GM12892 (cell line): ENCODE results near the gene EBP. TPM values are rescaled to one million over a fixed set of nuclear protein-coding genes. Genes with fewer than 3 reads are reported as not detected.
A peak's percentile ranks its signal among the peaks of the same experiment; 100 is the strongest.

ENCODE experiments used
- DNase-seq: peaks from one replicate; pipeline ENCODE4 v3.0.0; 2011; ENCODE audit not compliant: insufficient read length
- FAIRE-seq: peaks from 2 replicates; lab custom pipeline; 2011; peaks lifted over from hg19 to GRCh38; lab: Jason Lieb, UNC
- POLR2A ChIP-seq: IDR thresholded peaks from 2 replicates; pipeline ENCODE4 v1.6.1; 2011; ENCODE audit warnings: low read depth, low read length, control low read depth
- POLR2AphosphoS5 ChIP-seq: IDR thresholded peaks from 2 replicates; pipeline ENCODE4 v1.6.1; 2011; ENCODE audit warnings: low read depth, low read length, control low read depth
- TAF1 ChIP-seq: IDR thresholded peaks from 2 replicates; pipeline ENCODE4 v1.6.1; 2011; ENCODE audit warnings: low read depth, mild to moderate bottlenecking, control low read depth, low read length, borderline replicate concordance
- polyA plus RNA-seq: library from polyadenylated mRNA; unstranded; fragments of >200 nt; gene quantifications from one replicate; pipeline ENCODE4 v1.2.1, GENCODE V29; 2012; ENCODE audit warnings: missing spikeins, inconsistent platforms; ENCODE audit not compliant: missing spikeins

EBP gene
- 105 TPM for polyA plus RNA-seq

GRCh38 chrX:48521353-48522243, at the start of gene EBP:
Gene EBP (plus strand): TSS chrX:48521808. CDS start chrX:48523772, 1,964 bp downstream.
- TF ChIP-seq POLR2AphosphoS5, result peak; percentile 47; the same call in 1 of the 2 replicates
- TF ChIP-seq POLR2A, result peak; percentile 79; the same call in 1 of the 2 replicates
- no peak for TF ChIP-seq TAF1
- FAIRE-seq, result peak; percentile 84
- peak; percentile 84 for DNase-seq

- FAIRE-seq, result no peak
- DNase-seq, result no peak
- TF ChIP-seq POLR2A (no peak), POLR2AphosphoS5 (no peak), TAF1 (no peak)
Measured at GRCh38 chrX:48472225-48472624, 49.4 kb upstream of the EBP start.

- TF ChIP-seq POLR2A (no peak), POLR2AphosphoS5 (no peak), TAF1 (no peak)
- no peak for FAIRE-seq
- no peak for DNase-seq
Measured at GRCh38 chrX:48472851-48473703, 48.5 kb upstream of the EBP start.

GRCh38 chrX:48473704-48473990, 48.0 kb upstream of the EBP start:
- FAIRE-seq (no peak), DNase-seq (no peak)
- TF ChIP-seq POLR2A (no peak), POLR2AphosphoS5 (no peak), TAF1 (no peak)

GRCh38 chrX:48474127-48474526, 47.5 kb upstream of the EBP start:
- DNase-seq, result no peak

GRCh38 chrX:48474581-48474980, 47.0 kb upstream of the EBP start:
- DNase-seq (no peak), FAIRE-seq (no peak)
- no peak for TF ChIP-seq POLR2A
- TF ChIP-seq POLR2AphosphoS5, result no peak
- no peak for TF ChIP-seq TAF1

More at GRCh38 chrX:48474127-48474526, 47.5 kb upstream of the EBP start:
- TF ChIP-seq TAF1 (no peak), POLR2AphosphoS5 (no peak), POLR2A (no peak)
- FAIRE-seq, result no peak

- TF ChIP-seq TAF1 (no peak), POLR2A (no peak), POLR2AphosphoS5 (no peak)
- FAIRE-seq (no peak), DNase-seq (no peak)
Measured at GRCh38 chrX:48475296-48475695, 46.3 kb upstream of the EBP start.

GRCh38 chrX:48475774-48476577, 45.6 kb upstream of the EBP start, which contains the start of gene FTSJ1:
Gene FTSJ1 (plus strand): TSS chrX:48476199. CDS start chrX:48478048, 1,849 bp downstream.
- FAIRE-seq, result peak; percentile 93
- TF ChIP-seq TAF1 (no peak; the same call in 1 of the 2 replicates), POLR2AphosphoS5 (peak; percentile 50; the same call in 1 of the 2 replicates), POLR2A (peak; percentile 73)
- peak; percentile 79 for DNase-seq

GRCh38 chrX:48476919-48477318, 44.7 kb upstream of the EBP start:
- FAIRE-seq (no peak), DNase-seq (no peak)
- no peak for TF ChIP-seq POLR2A
- TF ChIP-seq POLR2AphosphoS5, result no peak
- no peak for TF ChIP-seq TAF1

- FAIRE-seq, result no peak
- DNase-seq, result no peak
- TF ChIP-seq POLR2A (no peak), TAF1 (no peak), POLR2AphosphoS5 (no peak)
Measured at GRCh38 chrX:48477960-48478755, 43.5 kb upstream of the EBP start.
